ENCODE measurements around the gene CEP192. TPM values are rescaled to one million over a fixed set of nuclear protein-coding genes. Genes with fewer than 3 reads are reported as not detected.

Gene CEP192
- total RNA-seq, 1 experiment from 2014 or later = 24.3 TPM

GRCh38 chr18:13005289-13005688 lies 14.1 kb downstream of the CEP192 start:
- H3K4me2 ChIP-seq (ENCODE audit: low read length) = no peak overlapping the region
- H3K9me2 ChIP-seq (ENCODE audit: insufficient read depth) = no peaks in the 10 kb centered on the region
- ChIA-PET RAD21 (ENCODE audit: low non-redundant PET in 1 of 2, low total read pairs in 2 of 2, uncharacterized antibody in 2 of 2, unreplicated experiment in 2 of 2) (no interaction called here), CTCF (no interaction called here), POLR2A (no interaction called here)
- no peaks in the 10 kb centered on the region for H3K9me3 ChIP-seq (ENCODE audit: control insufficient read depth in 1 of 2, insufficient read depth in 1 of 2, low read depth in 1 of 2, low read length in 2 of 2)
- H3K9ac ChIP-seq (ENCODE audit: low read length) = no peak overlapping the region
- TF ChIP-seq EZH2phosphoT487 (IDR thresholded peaks at IDR 0.05; ENCODE audit: borderline replicate concordance) = no peak
- no peak for TF ChIP-seq SP1 (IDR thresholded peaks at IDR 0.05; ENCODE audit: low read depth)
- TF ChIP-seq ELF1 (IDR thresholded peaks at IDR 0.05; ENCODE audit: borderline replicate concordance, low read depth) = no peak
- TF ChIP-seq YY1 (IDR thresholded peaks at IDR 0.05; ENCODE audit: extremely low read depth, insufficient replicate concordance, low read depth, low read length) = no peak
- TF ChIP-seq EZH2 (IDR thresholded peaks at IDR 0.05) = no peak
- no peak for TF ChIP-seq TCF7L2 (IDR thresholded peaks at IDR 0.05; ENCODE audit: borderline replicate concordance, extremely low read depth, insufficient read depth, insufficient read length)
- no peak for TF ChIP-seq CBX3 (IDR thresholded peaks at IDR 0.05; ENCODE audit: low read depth)
- no peak for TF ChIP-seq ZNF274 (IDR thresholded peaks at IDR 0.05; ENCODE audit: low read depth, low read length)
- no peak overlapping the region for H3K27ac ChIP-seq (ENCODE audit: low read depth, low read length)
- no peaks in the 10 kb centered on the region for H3K27me3 ChIP-seq (ENCODE audit: insufficient read depth, low read length)
- DNase-seq (ENCODE audit: low read depth, low spot score) (no peak), ATAC-seq (no peak)
- BruUV-seq (replicated peaks) = no TSS peak
- no peaks in the 10 kb centered on the region for H4K20me1 ChIP-seq (ENCODE audit: insufficient read depth)
- peaks cover 13 to 32% of the 10 kb centered on the region in 2 experiments; a peak in 3 of 4 replicates for H3K36me3 ChIP-seq (ENCODE audit: control insufficient read depth in 1 of 2, insufficient read depth in 2 of 2, low read length in 2 of 2)
- peaks cover 69% of the 10 kb centered on the region for H3K79me2 ChIP-seq (ENCODE audit: insufficient read depth, low read length)
- H3K4me3 ChIP-seq (replicated peaks in 1 of 2; ENCODE audit: low read depth in 1 of 2, low read length in 2 of 2) = no peak overlapping the region
- intact Hi-C loops (cut with micrococcal nuclease) = no loop called here
- no peak overlapping the region for H2AFZ ChIP-seq (ENCODE audit: low read depth, low read length, poor library complexity, severe bottlenecking)
- no peaks in the 10 kb centered on the region for H3K4me1 ChIP-seq (ENCODE audit: control insufficient read depth in 1 of 2, insufficient read depth in 2 of 2, low read length in 2 of 2)

- Histone ChIP-seq H2AFZ (ENCODE audit: low read depth, low read length, poor library complexity, severe bottlenecking) (no peak overlapping the region), H3K4me2 (ENCODE audit: low read length) (no peak overlapping the region), H3K27me3 (ENCODE audit: insufficient read depth, low read length) (no peaks in the 10 kb centered on the region), H3K4me3 (replicated peaks in 1 of 2; ENCODE audit: low read depth in 1 of 2, low read length in 2 of 2) (no peak overlapping the region), H3K79me2 (ENCODE audit: insufficient read depth, low read length) (peaks cover 62% of the 10 kb centered on the region), H3K4me1 (ENCODE audit: control insufficient read depth in 1 of 2, insufficient read depth in 2 of 2, low read length in 2 of 2) (no peaks in the 10 kb centered on the region), H3K9me2 (ENCODE audit: insufficient read depth) (no peaks in the 10 kb centered on the region), H4K20me1 (ENCODE audit: insufficient read depth) (no peaks in the 10 kb centered on the region), H3K36me3 (ENCODE audit: control insufficient read depth in 1 of 2, insufficient read depth in 2 of 2, low read length in 2 of 2) (peaks cover 18 to 30% of the 10 kb centered on the region in 2 experiments; a peak in 3 of 4 replicates), H3K27ac (ENCODE audit: low read depth, low read length) (no peak overlapping the region), H3K9me3 (ENCODE audit: control insufficient read depth in 1 of 2, insufficient read depth in 1 of 2, low read depth in 1 of 2, low read length in 2 of 2) (no peaks in the 10 kb centered on the region), H3K9ac (ENCODE audit: low read length) (no peak overlapping the region)
- RAD21 ChIA-PET (ENCODE audit: low non-redundant PET in 1 of 2, low total read pairs in 2 of 2, uncharacterized antibody in 2 of 2, unreplicated experiment in 2 of 2) = no interaction called here
- POLR2A ChIA-PET = no interaction called here
- BruUV-seq (replicated peaks) = no TSS peak
- intact Hi-C loops (cut with micrococcal nuclease) = no loop called here
- ATAC-seq (no peak), DNase-seq (ENCODE audit: low read depth, low spot score) (no peak)
- CTCF ChIA-PET = interaction anchor here (2.8 kb wide), 1 partner anchor 9 kb away, joined by 8 read pairs; no protein-coding TSS in a partner anchor
- TF ChIP-seq SRF (IDR thresholded peaks at IDR 0.05; ENCODE audit: low read depth) (no peak), SIN3A (IDR thresholded peaks at IDR 0.05; ENCODE audit: low read depth) (no peak), EGR1 (IDR thresholded peaks at IDR 0.05; ENCODE audit: low read depth) (no peak), ZFX (IDR thresholded peaks at IDR 0.05) (no peak), CTCF (IDR thresholded peaks at IDR 0.05 in 2 of 3, conservative IDR thresholded peaks at IDR 0.05 in 1 of 3; ENCODE audit: borderline replicate concordance in 1 of 3, insufficient read depth in 1 of 3, low read depth in 2 of 3, low read length in 2 of 3) (no peak), SP1 (IDR thresholded peaks at IDR 0.05; ENCODE audit: low read depth) (no peak), POLR2AphosphoS5 (IDR thresholded peaks at IDR 0.05; ENCODE audit: low read depth, low read length) (no peak), RAD21 (IDR thresholded peaks at IDR 0.05; ENCODE audit: low read depth) (no peak), EZH2phosphoT487 (IDR thresholded peaks at IDR 0.05; ENCODE audit: borderline replicate concordance) (no peak), CEBPB (IDR thresholded peaks at IDR 0.05; ENCODE audit: low read depth) (no peak), ZNF274 (IDR thresholded peaks at IDR 0.05; ENCODE audit: low read depth, low read length) (no peak), TCF7L2 (IDR thresholded peaks at IDR 0.05; ENCODE audit: borderline replicate concordance, extremely low read depth, insufficient read depth, insufficient read length) (no peak), POLR2A (IDR thresholded peaks at IDR 0.05; ENCODE audit: borderline replicate concordance, extremely low read depth, insufficient read depth, insufficient read length) (no peak), ELF1 (IDR thresholded peaks at IDR 0.05; ENCODE audit: borderline replicate concordance, low read depth) (no peak)
- TF ChIP-seq, protein P1, sequence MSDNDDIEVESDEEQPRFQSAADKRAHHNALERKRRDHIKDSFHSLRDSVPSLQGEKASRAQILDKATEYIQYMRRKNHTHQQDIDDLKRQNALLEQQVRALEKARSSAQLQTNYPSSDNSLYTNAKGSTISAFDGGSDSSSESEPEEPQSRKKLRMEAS (IDR thresholded peaks at IDR 0.05) = no peak
Measured at GRCh38 chr18:13006531-13007247, 15.5 kb downstream of the CEP192 start.
